Left ventricle myocardium inferior (tissue), 1 donor: Measurements from ENCODE around the gene TIMM17A. TPM values are rescaled to one million over a fixed set of nuclear protein-coding genes. Genes with fewer than 3 reads are reported as not detected.

Experiments used
- DNase-seq: peaks from one replicate; pipeline ENCODE4 v3.0.0-alpha.2; 2020
- H3K27ac ChIP-seq: fragments of 200-600 bp; replicated peaks from 2 replicates; pipeline ENCODE4 v1.8.0; 2021
- H3K27me3 ChIP-seq: fragments of 200-600 bp; 2 replicates; pipeline ENCODE4 v1.8.0; 2021; ENCODE audit warnings: low read depth
- H3K36me3 ChIP-seq: fragments of 200-600 bp; 2 replicates; pipeline ENCODE4 v1.8.0; 2021
- H3K4me1 ChIP-seq: fragments of 200-600 bp; 2 replicates; pipeline ENCODE4 v1.8.0; 2021
- H3K4me3 ChIP-seq: fragments of 200-600 bp; 2 replicates; pipeline ENCODE4 v1.8.0; 2021; ENCODE audit warnings: mild to moderate bottlenecking, moderate library complexity
- H3K9me3 ChIP-seq: fragments of 200-600 bp; replicated peaks from 2 replicates; pipeline ENCODE4 v1.8.0; 2021
- intact Hi-C: fragments of 100-400 bp; cut with micrococcal nuclease; formaldehyde crosslinking; loops from one replicate; pipeline ENCODE4 v1.11.0; 2022
- total RNA-seq: library from RNA; stranded (reverse); fragmentation: NEBNext Ultra II Directional; extraction: Animal tissue kit (Norgen Biotek cat#: 25700); gene quantifications from one replicate; pipeline ENCODE4 v1.2.1, GENCODE V29; 2021
- TF ChIP-seq, protein P1 (sequence below): fragments of 200-600 bp; IDR thresholded peaks from 2 replicates; pipeline ENCODE4 v1.8.0; 2021; ENCODE audit warnings: antibody characterized with exemption, mild to moderate bottlenecking, borderline replicate concordance
- donor health status: DM: no; HTN: yes; CAD: no; lungs with severe emphysema.

Gene TIMM17A
- total RNA-seq, 1 donor from 2014 or later: 87.5 TPM

- Histone ChIP-seq H3K4me3 (no peak overlapping the region), H3K27ac (no peak overlapping the region), H3K9me3 (no peaks in the 10 kb centered on the region), H3K27me3 (peaks cover 16% of the 10 kb centered on the region), H3K36me3 (no peaks in the 10 kb centered on the region), H3K4me1 (peaks cover 14% of the 10 kb centered on the region)
- intact Hi-C loops: no loop called here
- DNase-seq: no peak
- TF ChIP-seq, protein P1, sequence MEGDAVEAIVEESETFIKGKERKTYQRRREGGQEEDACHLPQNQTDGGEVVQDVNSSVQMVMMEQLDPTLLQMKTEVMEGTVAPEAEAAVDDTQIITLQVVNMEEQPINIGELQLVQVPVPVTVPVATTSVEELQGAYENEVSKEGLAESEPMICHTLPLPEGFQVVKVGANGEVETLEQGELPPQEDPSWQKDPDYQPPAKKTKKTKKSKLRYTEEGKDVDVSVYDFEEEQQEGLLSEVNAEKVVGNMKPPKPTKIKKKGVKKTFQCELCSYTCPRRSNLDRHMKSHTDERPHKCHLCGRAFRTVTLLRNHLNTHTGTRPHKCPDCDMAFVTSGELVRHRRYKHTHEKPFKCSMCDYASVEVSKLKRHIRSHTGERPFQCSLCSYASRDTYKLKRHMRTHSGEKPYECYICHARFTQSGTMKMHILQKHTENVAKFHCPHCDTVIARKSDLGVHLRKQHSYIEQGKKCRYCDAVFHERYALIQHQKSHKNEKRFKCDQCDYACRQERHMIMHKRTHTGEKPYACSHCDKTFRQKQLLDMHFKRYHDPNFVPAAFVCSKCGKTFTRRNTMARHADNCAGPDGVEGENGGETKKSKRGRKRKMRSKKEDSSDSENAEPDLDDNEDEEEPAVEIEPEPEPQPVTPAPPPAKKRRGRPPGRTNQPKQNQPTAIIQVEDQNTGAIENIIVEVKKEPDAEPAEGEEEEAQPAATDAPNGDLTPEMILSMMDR: no peak
Measured at GRCh38 chr1:202013603-202014002, 58.3 kb downstream of the TIMM17A start.

GRCh38 chr1:202014060-202014459 lies 58.8 kb downstream of the TIMM17A start:
- Histone ChIP-seq H3K36me3 (no peaks in the 10 kb centered on the region), H3K27me3 (peaks cover 16% of the 10 kb centered on the region), H3K4me3 (no peak overlapping the region), H3K27ac (no peak overlapping the region), H3K4me1 (peaks cover 14% of the 10 kb centered on the region), H3K9me3 (no peaks in the 10 kb centered on the region)
- TF ChIP-seq, protein P1: no peak
- no peak for DNase-seq
- intact Hi-C loops: no loop called here

DNA sequence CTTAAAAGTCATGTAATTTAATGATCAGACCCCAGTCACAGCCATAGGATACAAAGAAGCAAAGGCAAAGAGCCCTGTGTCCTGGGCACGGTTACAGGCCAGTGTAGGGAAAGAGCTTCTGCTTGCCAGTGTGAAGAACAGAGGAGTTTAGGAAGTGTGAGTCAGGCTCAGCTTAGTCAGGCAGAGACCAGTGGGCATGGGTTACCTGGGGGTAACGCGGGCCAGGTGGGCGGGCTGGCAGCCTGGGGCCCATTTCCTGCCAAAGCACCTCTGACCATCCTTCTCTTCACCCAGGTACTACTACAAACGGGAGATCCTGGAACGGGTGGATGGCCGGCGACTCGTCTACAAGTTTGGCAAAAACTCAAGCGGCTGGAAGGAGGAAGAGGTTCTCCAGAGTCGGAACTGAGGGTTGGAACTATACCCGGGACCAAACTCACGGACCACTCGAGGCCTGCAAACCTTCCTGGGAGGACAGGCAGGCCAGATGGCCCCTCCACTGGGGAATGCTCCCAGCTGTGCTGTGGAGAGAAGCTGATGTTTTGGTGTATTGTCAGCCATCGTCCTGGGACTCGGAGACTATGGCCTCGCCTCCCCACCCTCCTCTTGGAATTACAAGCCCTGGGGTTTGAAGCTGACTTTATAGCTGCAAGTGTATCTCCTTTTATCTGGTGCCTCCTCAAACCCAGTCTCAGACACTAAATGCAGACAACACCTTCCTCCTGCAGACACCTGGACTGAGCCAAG lies 59.8 kb downstream of the TIMM17A start:
- Histone ChIP-seq H3K36me3 (no peaks in the 10 kb centered on the region), H3K4me3 (no peak overlapping the region), H3K27ac (no peak overlapping the region), H3K9me3 (no peaks in the 10 kb centered on the region), H3K27me3 (peaks cover 16% of the 10 kb centered on the region), H3K4me1 (peaks cover 9% of the 10 kb centered on the region)
- intact Hi-C loops: no loop called here
- no peak for DNase-seq
- TF ChIP-seq, protein P1: no peak

DNA sequence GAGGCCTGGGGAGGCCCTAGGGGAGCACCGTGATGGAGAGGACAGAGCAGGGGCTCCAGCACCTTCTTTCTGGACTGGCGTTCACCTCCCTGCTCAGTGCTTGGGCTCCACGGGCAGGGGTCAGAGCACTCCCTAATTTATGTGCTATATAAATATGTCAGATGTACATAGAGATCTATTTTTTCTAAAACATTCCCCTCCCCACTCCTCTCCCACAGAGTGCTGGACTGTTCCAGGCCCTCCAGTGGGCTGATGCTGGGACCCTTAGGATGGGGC lies 60.3 kb downstream of the TIMM17A start:
- Histone ChIP-seq H3K27me3 (peaks cover 16% of the 10 kb centered on the region), H3K4me1 (peaks cover 6% of the 10 kb centered on the region), H3K4me3 (no peak overlapping the region), H3K27ac (no peak overlapping the region), H3K36me3 (no peaks in the 10 kb centered on the region), H3K9me3 (no peaks in the 10 kb centered on the region)
- DNase-seq: no peak
- TF ChIP-seq, protein P1: no peak
- intact Hi-C loops: no loop called here

- intact Hi-C loops: no loop called here
- TF ChIP-seq, protein P1: no peak
Measured at GRCh38 chr1:202016022-202016810, 60.9 kb downstream of the TIMM17A start.

More at GRCh38 chr1:202016022-202016810, 60.9 kb downstream of the TIMM17A start:
- peaks cover 6% of the 10 kb centered on the region for H3K4me1 ChIP-seq
- H3K4me3 ChIP-seq: no peak overlapping the region
- no peak overlapping the region for H3K27ac ChIP-seq
- no peaks in the 10 kb centered on the region for H3K9me3 ChIP-seq
- DNase-seq: no peak
- H3K27me3 ChIP-seq: peaks cover 19% of the 10 kb centered on the region
- no peaks in the 10 kb centered on the region for H3K36me3 ChIP-seq
